Measurements from ENCODE around the gene WASHC4.

Gene WASHC4, protein sequence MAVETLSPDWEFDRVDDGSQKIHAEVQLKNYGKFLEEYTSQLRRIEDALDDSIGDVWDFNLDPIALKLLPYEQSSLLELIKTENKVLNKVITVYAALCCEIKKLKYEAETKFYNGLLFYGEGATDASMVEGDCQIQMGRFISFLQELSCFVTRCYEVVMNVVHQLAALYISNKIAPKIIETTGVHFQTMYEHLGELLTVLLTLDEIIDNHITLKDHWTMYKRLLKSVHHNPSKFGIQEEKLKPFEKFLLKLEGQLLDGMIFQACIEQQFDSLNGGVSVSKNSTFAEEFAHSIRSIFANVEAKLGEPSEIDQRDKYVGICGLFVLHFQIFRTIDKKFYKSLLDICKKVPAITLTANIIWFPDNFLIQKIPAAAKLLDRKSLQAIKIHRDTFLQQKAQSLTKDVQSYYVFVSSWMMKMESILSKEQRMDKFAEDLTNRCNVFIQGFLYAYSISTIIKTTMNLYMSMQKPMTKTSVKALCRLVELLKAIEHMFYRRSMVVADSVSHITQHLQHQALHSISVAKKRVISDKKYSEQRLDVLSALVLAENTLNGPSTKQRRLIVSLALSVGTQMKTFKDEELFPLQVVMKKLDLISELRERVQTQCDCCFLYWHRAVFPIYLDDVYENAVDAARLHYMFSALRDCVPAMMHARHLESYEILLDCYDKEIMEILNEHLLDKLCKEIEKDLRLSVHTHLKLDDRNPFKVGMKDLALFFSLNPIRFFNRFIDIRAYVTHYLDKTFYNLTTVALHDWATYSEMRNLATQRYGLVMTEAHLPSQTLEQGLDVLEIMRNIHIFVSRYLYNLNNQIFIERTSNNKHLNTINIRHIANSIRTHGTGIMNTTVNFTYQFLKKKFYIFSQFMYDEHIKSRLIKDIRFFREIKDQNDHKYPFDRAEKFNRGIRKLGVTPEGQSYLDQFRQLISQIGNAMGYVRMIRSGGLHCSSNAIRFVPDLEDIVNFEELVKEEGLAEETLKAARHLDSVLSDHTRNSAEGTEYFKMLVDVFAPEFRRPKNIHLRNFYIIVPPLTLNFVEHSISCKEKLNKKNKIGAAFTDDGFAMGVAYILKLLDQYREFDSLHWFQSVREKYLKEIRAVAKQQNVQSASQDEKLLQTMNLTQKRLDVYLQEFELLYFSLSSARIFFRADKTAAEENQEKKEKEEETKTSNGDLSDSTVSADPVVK

GRCh38 chr12:105107494-105108371 is at the start of gene WASHC4:
TSS of gene WASHC4 (plus strand) at chr12:105107731. CDS start at chr12:105107801, 70 bp downstream.
- peak; percentile 84 to 86 for DNase-seq

GRCh38 chr12:105060715-105061378 is 46.7 kb upstream of the WASHC4 start:
- DNase-seq = no peak

GRCh38 chr12:105064564-105065178 is 42.9 kb upstream of the WASHC4 start:
- DNase-seq = no peak

GRCh38 chr12:105067511-105068031 is 40.0 kb upstream of the WASHC4 start:
- no peak for DNase-seq

- DNase-seq = no peak
Measured at GRCh38 chr12:105069936-105070702, 37.4 kb upstream of the WASHC4 start.

DNA sequence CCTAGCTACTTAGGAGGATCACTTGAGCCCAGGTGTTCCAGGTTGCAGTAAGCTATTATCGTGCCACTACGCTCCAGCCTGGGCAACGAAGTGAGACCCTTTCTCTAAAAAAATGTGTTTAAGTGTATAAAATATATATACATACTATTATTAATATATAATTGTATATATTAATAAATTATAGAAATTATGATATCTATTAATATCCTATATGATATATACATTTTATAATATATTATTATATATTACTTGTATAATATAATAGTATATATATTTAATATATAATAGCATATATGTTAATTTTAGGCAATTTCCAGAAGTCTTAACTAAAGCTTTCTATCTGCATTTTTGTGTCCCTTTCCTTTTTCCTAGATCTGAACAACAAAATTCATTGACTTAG is 35.5 kb upstream of the WASHC4 start:
- no peak for DNase-seq

DNA sequence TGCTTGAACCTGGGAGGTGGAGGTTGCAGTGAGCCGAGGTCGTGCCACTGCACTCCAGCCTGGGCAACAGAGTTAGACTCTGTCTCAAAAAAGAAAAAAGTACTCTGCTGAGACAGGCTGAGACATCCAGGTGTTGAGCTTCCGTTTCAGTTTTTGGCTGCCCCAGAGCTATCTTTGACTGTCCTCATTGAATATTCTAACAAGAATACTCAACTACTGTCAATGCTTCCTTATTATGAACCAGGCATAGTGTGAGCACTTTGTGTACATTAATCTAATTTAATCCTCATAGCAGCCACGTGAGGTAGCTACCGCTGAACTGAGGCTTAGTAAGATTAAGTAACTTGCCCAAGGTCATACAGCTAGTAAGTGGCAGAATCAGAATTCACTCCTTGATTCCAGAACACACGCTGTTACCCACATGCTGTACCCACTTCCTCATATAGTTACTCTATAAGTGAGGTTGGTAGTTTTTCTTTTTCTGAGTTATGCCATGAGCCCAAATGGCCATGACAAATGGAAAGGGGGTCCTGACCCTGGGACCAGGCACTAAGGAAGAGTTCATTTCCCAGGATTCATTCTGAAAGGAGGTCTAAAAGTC is 34.5 kb upstream of the WASHC4 start:
- DNase-seq = no peak

GRCh38 chr12:105076098-105076497 is 31.4 kb upstream of the WASHC4 start:
- no peak for DNase-seq

- no peak for DNase-seq
Measured at GRCh38 chr12:105076913-105077312, 30.6 kb upstream of the WASHC4 start.

- no peak for DNase-seq
Measured at GRCh38 chr12:105077435-105077834, 30.1 kb upstream of the WASHC4 start.

- no peak for DNase-seq
Measured at GRCh38 chr12:105078712-105079570, 28.6 kb upstream of the WASHC4 start.

GRCh38 chr12:105083031-105083430 is 24.5 kb upstream of the WASHC4 start:
- DNase-seq = no peak

DNA sequence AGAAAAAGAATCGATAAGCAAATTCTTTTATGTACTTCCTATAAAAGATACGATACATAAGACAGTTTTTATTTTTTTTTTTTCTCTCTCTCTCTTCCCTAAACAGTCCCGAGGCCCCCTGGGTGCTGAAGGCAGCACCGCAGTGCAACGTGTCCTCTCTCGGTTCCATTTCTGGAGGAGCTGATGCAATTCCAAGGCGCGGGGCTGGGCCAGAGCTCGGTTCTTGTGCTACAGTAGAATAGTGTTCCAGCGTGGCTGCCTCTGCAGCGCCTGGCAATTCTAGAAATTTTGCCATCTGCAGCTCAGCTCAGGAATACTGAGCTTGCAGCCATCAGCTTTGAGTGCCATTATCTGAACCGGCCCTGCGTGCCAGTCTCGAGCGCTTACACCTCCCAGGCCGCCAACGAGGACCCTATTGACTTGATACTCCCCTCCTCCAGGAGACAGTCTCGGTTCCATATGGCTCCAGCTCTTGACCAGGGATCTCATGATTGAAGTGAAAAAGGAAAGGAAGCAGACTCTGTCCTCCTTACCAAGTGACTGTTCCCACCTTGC is 23.9 kb upstream of the WASHC4 start:
- DNase-seq = no peak

DNA sequence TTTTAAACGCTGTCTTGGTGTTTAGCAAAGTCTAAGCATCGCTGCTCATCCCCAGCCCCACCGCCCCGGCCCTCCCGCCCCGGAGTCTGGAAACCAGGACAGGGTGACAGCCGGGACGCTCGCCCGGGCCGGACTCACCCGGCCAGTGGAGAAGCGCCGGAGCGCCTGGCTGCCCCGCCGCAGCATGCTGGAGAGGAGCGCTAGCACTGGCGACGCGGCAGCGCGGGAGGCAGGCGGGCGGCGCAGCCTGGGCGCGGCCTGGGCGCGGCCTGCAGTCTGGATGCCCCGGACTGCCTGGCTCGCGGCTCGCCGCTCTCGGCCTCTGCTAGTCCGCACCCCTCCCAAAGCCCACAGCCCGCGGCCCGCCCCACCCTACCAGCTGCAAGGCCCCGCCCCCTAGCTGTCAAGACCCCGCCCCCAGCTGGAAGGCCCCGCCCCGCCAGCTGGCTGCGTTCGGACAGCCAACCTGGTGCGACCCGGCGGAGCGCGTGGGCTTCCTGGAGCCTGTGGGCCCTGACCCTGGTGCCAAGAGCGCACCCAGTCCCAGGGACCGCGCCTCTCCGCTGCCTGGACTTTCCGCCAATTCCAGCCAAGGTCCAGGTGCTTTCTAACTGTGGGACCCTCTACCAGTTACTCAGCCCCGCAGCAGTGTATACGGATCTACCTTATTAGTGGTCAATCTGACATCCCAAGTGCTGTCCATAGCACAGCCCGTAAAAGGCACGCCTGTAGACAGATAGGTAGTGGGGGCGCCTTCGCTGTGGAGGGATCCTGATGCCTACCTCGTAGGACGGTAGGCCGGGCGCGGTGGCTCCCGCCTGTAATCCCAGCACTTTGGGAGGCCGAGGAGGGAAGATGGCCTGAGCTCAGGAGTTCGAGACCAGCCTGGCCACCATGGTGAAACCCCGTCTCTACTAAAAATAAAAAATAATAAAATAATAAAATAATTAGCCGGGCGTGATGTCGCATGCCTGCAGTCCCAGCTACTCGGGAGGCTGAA is 23.0 kb upstream of the WASHC4 start, which contains the start of gene ALDH1L2:
Gene ALDH1L2, minus strand, starts transcription at position 208 of the 1,000 bp plus-strand sequence. Its CDS starts 22 bp downstream, at position 186.
- DNase-seq = no peak

DNA sequence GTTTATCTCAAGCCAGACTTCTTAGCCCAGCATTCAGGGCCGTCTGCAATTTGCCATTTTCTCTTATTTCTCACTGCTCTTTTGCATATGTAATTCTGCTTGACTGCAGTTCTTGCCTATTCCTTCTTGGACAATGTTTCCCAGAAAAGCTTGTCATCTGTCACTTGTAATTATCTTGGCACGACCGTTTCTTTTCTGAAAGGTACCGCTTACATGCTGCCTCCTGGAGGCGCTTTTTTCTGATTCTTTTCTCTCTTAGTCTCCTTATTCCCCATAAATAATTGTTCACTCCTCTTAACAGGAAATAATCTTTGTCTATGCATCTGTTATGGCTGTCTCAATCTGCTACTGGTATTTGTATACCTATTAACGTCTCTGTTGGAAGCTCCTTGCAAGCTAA is 22.0 kb upstream of the WASHC4 start:
- no peak for DNase-seq

DNA sequence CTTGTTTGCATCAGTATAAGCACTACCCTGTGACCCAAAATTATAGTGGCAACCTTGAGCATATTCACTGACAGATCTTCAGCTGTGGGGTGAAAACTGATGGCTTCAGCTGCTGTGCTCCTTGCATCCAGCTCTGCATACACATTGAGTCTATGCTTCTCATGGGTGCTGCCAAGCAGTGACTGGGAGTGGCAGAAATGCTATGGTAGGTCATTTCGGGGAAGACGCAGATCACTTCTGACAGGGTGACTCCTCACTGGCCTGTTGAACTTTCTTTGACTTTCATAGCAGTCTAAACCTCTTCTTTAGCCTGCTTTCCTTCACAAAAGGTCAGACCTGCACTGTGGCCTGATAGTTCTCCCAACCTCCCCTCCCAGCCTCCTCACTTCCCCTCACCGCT is 17.7 kb upstream of the WASHC4 start:
- DNase-seq = no peak

DNA sequence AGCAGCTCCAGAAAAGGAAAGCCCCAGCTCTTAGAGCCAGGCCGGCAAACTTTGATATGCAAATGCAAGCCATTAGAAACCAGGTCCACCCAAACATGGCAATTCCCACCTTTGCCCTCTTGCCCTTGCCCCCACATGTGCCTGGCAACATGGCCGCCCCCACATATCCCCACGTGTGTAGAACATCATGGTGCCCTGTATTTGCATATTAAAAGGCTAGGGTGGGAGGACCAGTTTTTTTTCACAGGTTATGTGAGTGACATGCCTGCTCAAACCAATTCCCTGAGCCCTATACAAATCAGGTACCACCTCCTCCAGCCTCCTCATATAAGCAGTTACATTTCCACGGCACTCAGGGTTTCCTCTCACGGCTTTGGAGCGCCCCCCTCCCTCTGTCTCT is 17.2 kb upstream of the WASHC4 start:
- DNase-seq = no peak
